GM12801 (cell line): ENCODE results near the gene SLC9C1.

Source experiments
- TF ChIP-seq, protein P1 (sequence below): IDR thresholded peaks from one replicate; pipeline ENCODE4 v1.5.1; 2011; ENCODE audit warnings: control low read depth; ENCODE audit not compliant: insufficient read length; ENCODE audit errors: extremely low read depth

SLC9C1 gene

GRCh38 chr3:112097378-112097777, 196.6 kb downstream of the SLC9C1 start:
- TF ChIP-seq, protein P1, sequence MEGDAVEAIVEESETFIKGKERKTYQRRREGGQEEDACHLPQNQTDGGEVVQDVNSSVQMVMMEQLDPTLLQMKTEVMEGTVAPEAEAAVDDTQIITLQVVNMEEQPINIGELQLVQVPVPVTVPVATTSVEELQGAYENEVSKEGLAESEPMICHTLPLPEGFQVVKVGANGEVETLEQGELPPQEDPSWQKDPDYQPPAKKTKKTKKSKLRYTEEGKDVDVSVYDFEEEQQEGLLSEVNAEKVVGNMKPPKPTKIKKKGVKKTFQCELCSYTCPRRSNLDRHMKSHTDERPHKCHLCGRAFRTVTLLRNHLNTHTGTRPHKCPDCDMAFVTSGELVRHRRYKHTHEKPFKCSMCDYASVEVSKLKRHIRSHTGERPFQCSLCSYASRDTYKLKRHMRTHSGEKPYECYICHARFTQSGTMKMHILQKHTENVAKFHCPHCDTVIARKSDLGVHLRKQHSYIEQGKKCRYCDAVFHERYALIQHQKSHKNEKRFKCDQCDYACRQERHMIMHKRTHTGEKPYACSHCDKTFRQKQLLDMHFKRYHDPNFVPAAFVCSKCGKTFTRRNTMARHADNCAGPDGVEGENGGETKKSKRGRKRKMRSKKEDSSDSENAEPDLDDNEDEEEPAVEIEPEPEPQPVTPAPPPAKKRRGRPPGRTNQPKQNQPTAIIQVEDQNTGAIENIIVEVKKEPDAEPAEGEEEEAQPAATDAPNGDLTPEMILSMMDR = no peak

DNA sequence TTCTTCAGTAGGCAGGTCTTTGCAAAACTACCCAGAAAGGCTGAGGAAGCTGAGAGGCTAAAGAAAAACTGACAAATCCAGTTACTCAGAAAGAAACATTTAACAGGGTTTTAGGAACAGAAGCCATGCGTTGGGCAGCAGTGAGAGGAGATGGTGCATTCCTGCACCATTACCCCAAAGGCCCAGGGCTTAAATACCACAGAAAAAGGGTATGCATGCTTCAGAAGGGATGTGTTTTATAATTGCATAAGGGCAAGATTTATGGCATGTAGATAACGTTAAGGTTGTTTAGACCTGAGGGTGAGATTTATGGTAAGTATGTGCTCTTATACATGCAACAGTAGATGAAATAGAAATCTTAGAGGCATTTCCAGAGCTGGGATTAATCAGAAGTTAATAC, 197.8 kb downstream of the SLC9C1 start:
- TF ChIP-seq, protein P1 = no peak

DNA sequence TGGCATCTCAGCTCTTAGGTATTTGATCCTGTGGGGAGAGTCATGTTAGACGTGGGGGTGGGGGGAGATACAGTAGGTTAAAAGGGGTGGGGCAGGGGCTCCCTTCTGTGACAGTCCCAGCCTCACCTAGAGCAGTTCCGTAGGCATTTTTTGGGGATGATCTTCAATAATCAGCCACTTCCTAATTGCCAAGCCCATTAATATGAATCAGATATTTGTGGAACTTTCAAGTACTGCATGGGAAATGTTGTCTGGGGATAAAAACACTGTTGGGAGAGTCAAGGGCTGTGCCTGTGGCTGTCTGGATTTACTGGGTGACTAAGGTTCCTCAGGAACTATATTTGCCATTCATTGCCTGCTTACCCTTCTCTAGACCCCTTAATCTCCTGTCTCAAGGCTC, 198.3 kb downstream of the SLC9C1 start:
- TF ChIP-seq, protein P1 = no peak

- TF ChIP-seq, protein P1 = no peak
These were observed 200.9 kb downstream of the SLC9C1 start for GRCh38 chr3:112093180-112093522.

DNA sequence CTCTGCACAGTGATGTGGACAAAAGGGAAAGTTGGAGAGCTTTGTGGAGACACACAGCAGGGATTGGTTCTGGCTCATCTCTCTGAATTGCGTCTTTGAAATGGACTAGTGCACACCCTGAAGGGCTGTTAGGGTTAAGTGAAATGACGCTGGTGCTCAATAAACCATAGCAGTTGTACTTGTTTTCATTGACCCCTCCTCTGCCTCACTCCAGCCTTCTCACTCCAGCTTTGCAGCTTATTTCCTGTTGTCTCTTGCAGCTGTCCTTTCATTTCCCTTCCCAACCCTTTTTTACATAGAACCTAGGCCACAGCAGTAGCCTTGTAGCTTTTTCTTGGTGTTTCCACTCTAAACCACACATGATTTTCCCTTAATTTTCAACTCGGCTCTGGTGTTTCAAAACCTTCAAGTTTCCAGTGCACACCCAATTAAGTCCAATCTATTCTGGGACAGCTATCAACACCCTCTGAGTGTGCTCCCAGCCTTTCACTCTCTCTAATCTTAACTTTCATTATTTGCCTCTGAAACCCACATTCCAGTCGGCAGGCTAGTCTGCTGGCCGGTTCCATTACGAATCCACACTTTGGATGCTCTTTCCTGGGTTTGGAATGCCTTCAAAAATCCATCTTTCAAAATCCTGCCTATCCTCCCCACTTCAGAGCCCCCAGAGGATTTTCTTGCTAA, 201.4 kb downstream of the SLC9C1 start:
- TF ChIP-seq, protein P1 = no peak

DNA sequence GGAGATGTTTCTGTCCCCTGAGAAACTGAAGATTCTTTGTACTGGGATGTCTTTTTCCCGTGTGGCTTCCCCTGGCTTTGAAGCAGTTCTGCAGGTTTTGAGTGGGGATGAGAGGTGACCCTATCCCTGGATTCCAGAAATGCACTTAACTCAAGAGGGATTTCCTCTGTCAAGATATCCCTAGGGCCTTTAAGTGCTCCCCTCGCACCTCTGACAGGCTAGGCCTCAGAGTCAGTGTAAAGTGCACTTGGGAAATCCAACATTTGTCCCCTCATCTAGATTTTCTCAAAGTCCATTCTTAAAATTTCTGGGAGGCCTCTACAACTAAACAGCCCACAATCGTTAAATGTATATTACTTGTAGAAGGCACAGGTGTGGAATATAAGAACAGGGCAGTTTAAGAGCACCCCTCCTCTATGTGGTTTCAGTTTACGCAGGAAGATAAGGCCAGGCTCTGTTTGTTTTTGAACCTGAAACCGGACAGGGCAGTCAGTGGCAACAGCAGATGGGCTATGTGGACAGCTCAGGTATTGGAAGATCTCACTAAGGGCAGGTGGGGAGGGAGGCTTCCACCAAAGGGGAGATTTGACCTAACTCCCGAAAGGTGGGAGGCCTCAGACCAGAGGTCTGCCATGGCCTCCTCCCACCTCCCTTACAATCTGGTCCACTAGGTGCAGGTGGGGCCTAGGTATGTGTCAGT, 203.0 kb downstream of the SLC9C1 start:
- TF ChIP-seq, protein P1 = no peak
